Superior temporal gyrus (tissue), 1 donor: Measurements from ENCODE around the gene DSTN.

Experiments used
- DNase-seq: peaks from one replicate; pipeline ENCODE4 v3.0.0-alpha.2; 2016; ENCODE audit errors: extremely low spot score

The DSTN gene

GRCh38 chr20:17549131-17549530 lies 20.7 kb upstream of the DSTN start:
- DNase-seq = no peak

DNA sequence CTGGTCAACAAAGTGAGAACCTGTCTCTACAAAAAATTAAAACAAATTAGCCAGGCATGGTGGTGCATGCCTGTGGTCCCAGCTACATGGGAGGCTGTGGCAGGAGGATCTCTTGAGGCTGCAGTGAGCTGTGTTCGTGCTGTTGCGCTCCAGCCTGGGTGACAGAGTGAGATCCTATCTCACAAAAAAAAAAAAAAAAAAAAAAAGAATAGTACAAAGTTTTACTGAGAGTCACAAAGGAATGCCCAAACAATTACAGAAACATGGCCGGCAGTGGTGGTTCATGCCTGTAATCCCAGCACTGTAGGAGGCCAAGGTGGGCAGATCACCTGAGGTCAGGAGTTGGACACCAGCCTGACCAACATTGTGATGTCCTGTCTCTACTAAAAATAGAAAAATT lies 14.8 kb upstream of the DSTN start:
- no peak for DNase-seq

DNA sequence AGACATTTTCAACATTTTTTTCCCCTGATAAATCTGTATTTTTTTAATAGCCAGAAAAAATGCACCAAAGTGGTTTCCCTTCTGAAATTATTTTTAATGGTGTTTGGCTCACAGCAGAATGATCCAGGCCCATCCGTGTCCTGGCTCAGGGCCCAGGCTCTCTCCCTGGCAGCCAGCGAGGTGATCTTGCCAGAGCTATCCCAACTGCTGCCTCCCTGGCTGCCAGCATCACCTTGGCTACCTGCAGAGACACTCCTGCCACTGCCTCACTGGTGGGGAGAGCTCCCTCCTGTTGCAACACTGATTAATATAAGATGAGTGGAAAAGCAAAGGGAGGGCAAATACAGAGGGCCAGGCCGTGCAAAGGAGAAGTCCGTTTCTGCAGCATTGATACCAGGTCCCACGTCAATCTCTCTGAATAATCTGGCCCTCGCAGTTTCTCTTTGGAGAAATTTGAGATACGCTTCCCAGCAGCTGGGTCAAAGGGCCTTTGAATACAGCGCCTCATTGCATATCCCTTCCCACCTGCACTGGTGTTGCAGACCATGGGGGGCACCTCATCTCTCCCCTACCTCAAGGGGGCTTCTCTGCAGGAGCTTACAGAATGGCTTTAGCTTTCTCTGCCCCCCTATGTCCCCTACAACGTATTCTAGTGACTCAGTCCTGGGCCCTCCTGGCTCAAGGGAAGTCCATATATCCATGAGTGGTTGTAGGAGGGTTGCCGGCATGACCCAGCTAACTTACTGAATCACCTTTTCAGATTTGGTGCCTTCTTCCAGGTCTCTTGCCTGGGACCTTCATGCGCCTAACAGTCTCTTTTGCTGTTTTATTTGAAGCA lies 12.8 kb upstream of the DSTN start:
- DNase-seq = no peak

- no peak for DNase-seq
These were observed 12.2 kb upstream of the DSTN start for GRCh38 chr20:17557675-17558006.

DNA sequence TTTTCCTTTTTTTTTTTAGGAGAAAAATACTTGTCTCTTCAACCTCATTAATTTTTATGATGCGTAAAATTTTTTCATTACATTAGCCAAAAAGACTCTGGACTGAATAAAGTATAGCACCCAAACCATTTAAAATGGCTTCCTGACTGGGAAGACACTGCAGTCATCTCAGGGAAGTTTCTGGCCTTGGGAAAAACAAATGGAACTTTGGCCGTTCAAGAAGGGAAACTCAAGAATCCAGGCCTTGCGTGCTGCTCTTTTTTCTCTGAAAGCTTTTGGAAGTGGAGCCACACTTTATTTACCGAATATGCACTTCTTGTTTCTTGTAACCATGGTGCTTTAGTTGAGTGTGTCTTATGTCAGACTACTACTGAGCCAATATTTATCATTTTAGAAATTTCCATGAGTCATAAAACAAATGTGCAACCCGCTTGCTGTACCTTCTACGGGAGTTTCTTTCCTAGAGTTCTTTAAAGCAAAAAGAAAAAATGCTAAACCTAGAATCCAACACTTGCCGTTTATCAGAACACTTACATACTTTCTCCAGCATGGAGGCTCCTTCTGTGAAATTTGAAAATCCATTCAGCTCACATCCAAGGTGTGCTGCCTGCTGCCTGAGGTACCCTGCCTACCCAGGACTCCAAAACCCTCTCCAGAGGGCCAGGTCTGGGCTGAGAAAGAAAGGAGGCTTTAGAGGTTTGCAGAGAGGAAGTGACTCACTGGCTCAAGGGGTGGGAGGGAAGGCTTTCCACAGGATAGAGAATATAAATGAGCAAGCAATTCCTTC lies 11.5 kb upstream of the DSTN start:
- DNase-seq = no peak

DNA sequence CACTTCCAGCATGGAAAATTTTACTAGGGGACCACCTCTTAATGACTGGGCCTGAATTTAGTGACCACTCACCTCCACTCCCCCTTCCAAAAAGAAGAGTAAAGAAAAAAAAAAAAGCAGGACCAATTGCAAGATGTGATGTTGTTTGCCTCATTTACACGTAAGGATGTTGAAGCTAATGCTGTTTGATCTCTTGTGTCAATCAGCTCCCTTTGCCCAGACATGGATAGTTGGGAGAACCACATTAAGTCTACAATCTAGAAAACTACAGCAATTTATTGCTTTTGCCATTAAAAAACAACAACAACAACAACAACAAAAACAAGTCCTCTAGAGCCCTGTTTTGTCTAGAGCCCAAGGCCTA lies 11.0 kb upstream of the DSTN start:
- DNase-seq = no peak

GRCh38 chr20:17559338-17559737 lies 10.5 kb upstream of the DSTN start:
- no peak for DNase-seq

DNA sequence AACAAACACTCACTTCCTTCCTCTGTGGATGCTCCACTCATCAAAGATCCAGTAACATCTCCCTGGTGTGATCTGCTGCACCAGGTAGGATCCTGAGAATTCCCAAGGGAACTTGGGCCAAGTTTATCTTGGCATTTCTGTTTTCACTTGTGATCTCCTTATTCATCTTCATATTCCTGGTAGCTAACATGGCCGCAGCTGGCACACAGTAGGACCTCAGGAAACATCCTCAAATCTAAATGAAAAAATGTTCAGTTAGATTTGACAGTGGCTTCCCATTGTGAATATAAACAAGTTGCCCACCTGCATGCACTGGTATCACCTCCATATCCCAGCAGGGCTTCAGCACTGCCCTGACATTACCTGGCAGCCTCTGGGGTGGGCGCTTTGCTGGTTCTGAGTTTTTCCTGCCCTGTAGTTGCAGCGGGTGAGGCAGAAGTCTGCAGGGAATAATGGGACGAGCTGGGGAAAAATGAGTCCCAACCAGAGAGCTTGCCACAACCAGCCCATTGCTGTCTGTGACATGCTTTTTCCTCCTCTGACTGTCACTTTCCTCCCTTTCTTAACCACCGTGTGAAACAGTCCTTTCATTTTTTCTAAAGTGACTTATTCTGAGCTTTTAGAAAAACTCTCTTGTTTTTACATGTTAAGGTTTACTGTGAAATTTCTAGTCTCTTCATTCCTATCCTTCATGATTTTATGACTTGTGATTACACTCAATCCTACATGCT lies 9.4 kb upstream of the DSTN start:
- DNase-seq = no peak

DNA sequence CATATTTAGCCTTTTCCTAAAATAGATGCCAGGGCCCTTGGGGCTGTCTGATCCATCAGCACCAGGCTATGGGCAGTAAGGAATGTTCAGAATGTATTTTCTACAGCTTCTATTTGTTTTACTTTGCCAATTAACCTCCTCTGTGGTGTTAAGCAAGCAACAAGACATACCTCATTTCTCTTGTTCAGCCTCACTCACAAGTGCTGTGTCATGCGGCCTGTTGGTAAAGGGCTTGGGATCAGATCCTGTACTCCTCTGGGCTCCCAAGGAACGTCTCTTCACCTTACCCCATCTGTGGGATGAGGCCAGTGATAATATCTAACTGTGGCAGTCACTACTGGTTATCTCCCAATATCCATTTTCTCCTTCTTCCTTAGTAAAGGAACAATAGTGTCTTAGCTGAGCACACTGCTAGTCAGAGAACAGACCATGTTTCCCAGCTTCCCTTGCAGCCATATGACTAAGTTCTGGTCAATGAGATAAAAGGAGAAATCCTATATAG lies 7.0 kb upstream of the DSTN start:
- no peak for DNase-seq

GRCh38 chr20:17565169-17565845 lies 4.6 kb upstream of the DSTN start:
- DNase-seq = no peak

- DNase-seq = no peak
These were observed 3.5 kb upstream of the DSTN start for GRCh38 chr20:17566345-17566744.

DNA sequence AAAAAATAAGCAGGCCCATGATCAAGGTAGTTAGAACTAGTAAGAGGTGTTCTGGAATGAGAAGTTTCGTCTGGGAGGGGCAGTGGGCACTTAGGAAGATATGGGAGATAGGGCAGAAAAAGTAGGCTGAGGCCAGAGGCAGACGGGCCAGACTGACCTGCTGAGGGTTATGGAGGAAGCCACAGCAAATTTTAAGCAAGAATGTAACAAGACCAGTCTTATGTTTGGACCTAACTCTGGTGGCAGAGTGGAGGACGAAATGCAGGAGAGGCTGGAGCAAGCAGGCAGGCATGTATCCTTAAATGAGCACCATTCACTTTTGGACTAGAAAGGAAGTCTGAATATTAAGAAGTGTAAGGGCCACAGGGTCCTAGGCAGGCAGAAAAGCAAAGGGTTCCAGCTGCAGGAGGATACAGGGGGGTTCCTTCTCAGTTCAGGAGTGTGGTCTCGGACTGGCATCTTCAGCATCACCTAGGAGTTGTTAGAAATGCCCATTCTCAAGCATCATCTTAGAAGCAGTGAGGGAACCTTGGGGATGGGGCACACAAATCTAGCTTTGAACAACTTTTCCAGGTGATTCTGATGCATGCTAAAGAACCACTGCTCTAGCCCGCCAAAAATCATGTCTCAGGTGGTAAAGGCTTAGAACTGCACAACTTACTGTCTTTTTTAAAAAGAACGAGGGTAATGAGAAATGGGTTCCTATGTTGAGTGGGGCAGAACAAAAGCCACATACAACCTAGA lies 1.7 kb upstream of the DSTN start:
- DNase-seq = no peak

DNA sequence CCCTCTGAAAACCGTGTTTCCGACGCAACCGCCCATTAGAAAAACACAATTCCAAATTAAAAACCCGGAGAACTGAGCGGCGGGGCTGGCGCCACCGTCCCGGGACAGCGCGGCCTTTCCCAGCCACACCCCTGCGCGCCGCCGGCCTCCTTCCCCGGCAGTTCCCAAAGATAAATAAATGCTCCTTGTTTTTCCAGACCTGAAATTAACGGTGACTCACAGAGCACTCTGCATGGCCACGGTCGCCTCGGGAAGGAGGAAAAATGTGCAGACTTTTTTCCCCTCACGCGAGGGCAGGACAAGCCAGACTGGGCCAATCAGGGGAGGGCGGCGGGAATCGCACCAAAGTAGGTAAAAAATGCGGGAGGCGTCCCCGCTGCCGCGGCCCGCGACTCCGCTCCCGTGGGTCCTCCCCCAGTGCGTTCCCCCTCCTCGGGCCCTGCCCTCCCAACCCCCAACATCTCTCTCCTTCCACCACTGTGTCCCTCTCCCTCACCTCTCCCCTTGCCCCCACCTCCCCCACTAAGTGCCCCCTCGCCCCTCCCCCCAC lies 828 bp upstream of the DSTN start:
- DNase-seq = peak; percentile 28

- DNase-seq = peak; percentile 65
These were observed 675 bp downstream of the DSTN start for GRCh38 chr20:17570347-17571152.

GRCh38 chr20:17571153-17571527 lies 1.3 kb downstream of the DSTN start:
- peak; percentile 33 for DNase-seq

DNA sequence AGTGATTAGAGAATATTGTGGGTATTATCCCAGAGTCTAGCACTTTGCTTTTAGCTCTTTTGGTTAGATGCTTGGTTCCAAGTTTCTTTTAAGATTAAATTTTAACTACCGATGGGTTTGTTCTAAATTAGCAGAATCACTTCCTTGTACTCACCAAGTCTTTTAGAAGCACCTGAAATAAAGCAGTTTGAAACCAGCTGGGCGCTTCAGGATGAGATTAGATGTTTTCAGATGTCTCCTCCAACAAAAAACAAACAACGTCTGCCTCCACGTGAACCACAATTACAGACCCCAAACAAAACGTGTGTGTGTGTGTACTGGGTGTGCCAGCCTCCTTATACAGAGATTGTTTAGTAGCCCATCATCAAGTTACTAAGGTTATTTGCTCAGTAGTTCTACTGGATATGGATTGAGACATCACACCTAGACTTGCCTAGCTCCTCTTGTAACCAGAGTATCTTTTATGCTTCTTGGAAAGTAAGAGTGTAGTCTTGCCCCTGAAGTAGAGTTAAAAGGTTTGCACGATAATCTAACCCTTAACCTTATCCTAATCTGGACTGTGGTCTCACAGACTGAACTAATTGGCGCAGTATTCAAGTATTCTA lies 2.3 kb downstream of the DSTN start:
- DNase-seq = no peak

DNA sequence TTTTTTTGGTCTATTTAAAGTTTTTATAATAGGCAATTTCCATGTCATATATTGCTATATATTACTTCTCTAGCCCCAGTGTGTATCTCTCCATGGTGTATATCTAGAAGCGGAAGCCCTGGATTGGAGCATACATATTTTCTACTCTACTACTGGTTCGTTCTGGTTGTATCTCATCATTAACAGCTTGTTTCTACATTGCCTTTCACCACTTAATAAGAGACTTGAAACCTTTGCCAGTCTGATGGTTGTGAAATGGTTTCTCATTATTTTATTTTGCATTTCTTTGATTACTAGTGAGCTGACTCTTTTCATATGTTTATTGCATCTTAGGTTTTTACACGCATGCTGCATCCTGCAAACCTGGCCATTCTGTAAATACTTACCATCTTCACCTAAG lies 3.6 kb downstream of the DSTN start:
- DNase-seq = no peak

DNA sequence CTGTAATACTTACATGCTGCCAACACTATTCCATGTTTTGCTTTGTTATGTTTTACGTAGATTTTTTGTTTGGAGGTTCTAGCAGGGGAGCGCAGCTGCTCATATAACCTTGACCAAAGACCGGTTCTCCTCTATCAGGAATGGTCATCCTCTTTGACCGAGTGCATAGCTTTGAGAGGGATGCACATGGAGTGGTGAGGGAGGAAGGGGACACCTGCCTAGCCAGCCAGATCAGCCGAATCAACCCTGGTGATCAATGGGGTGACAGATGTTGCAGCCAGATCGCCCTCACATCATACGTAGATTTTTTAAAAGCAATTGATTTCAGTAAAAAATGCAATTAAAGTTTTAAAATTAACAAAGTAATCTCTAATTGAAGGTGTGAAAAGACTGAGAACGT lies 6.3 kb downstream of the DSTN start:
- no peak for DNase-seq

DNA sequence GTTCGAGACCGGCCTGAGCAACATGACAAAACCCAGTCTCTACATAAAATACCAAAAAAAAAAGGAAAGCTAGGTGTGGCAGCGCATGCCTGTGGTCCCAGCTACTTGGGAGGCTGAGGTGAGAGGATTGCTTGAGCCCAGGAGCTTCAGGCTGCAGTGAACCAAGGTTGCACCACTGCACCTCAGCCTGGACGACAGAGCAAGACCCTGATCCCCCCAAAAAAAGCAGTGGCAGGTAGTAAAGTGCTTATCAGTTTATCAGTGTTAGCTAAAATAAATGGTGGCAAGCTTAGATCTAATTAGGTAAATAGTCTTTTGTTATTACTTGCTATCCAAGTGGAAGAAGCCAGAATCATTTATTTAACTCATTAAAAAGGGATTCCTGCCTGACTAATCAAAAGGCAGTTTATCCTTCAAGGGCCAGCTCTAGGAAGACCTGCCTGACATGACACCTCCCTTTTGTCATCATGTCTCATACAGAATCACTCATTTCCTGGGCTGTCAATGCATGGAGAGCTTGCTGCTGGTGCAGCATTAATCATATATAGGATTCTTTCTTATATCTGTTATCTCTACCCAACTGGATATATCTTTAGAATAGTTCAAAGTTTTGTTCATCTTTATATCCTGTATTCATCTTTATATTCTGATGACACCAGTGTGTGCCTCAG lies 9.6 kb downstream of the DSTN start:
- DNase-seq = no peak
